RWPE2 (cell line): Measurements from ENCODE around the gene TMCO1.
A peak's percentile ranks its signal among the peaks of the same experiment; 100 is the strongest.
"Not testable (repeated sequence)": the region's sequence is repeated elsewhere in the genome, so short reads cannot be mapped to it uniquely, and the experiment has no call there.

Experiments
- ATAC-seq: fragments of 200-7000 bp; cut with Tn5 transposase; 3 replicates; pipeline ENCODE4 v1.9.1; 2021; ENCODE audit warnings: low read depth
- DNase-seq: peaks from one replicate; pipeline ENCODE4 v3.0.0-alpha.2; 2020; ENCODE audit warnings: low spot score
- H3K27ac ChIP-seq: fragments of 450-650 bp; 2 replicates; pipeline ENCODE4 v1.5.1; 2017; ENCODE audit warnings: mild to moderate bottlenecking; ENCODE audit not compliant: poor library complexity, severe bottlenecking
- H3K27me3 ChIP-seq: fragments of 250-450 bp; sonication (Bioruptor Pico); 2 replicates; pipeline ENCODE4 v1.5.1; 2021; ENCODE audit warnings: mild to moderate bottlenecking, moderate library complexity; ENCODE audit not compliant: insufficient read depth, poor library complexity, severe bottlenecking
- H3K36me3 ChIP-seq: fragments of 250-450 bp; sonication (Bioruptor Pico); 2 replicates; pipeline ENCODE4 v1.5.1; 2020; ENCODE audit warnings: low read depth, mild to moderate bottlenecking, moderate library complexity
- H3K4me1 ChIP-seq: fragments of 250-450 bp; sonication (Bioruptor Pico); 2 replicates; pipeline ENCODE4 v1.5.1; 2021; ENCODE audit warnings: mild to moderate bottlenecking, moderate library complexity; ENCODE audit not compliant: insufficient read depth, poor library complexity, severe bottlenecking
- H3K4me3 ChIP-seq: fragments of 250-450 bp; sonication (Bioruptor Pico); 2 replicates; pipeline ENCODE4 v1.5.1; 2021; ENCODE audit warnings: mild to moderate bottlenecking, moderate library complexity; ENCODE audit not compliant: severe bottlenecking
- H3K9me3 ChIP-seq: fragments of 250-450 bp; sonication (Bioruptor Pico); 2 replicates; pipeline ENCODE4 v1.5.1; 2021; ENCODE audit warnings: mild to moderate bottlenecking, moderate library complexity; ENCODE audit not compliant: severe bottlenecking
- TF ChIP-seq, protein P1 (sequence below): fragments of 450-650 bp; IDR thresholded peaks from one replicate; pipeline ENCODE4 v1.5.1; 2017; ENCODE audit warnings: mild to moderate bottlenecking, moderate library complexity; ENCODE audit not compliant: poor library complexity, severe bottlenecking

TMCO1 gene

DNA sequence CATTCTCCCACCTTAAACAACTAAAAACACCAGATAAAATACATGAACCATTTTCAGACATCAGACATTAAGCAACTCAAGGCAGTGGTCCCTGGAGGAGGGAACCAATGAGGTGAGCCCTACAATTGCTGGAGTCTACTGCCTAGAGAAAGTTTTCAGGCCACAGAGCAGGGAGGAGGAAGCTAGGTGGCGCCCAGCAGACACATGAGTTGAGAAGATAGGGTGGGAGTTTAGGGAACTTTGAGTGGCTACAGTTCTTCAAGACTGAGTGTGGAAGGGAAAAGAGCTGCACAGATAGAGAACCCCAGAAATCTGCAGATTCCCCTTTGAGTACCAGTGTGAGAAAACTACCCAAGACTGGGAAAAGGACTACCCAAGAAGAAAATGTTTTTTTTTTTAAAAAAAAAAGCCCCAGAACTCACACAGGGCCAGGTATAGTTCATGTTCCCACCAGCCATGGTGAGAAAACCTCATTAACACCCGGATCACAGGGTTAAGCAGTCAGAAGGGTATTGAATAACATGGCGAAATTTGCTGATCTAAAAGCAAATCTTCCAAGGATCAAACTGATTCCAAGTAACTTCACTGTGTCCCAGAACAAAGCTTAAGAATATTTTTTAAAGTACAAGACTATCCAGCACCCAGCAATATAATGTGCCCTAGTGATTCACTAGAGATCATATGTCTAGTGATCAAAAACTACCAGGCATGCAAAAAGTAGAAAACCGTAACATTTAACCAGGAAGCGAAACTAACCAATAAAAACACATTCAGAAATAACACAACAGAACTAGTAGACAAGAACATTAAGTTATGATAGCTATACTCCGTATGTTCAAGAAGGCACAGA, 82.3 kb downstream of the TMCO1 start:
- Histone ChIP-seq H3K27ac (no peak overlapping the region), H3K36me3 (peaks cover 56% of the 10 kb centered on the region), H3K27me3 (no peaks in the 10 kb centered on the region), H3K4me3 (no peak overlapping the region), H3K4me1 (no peaks in the 10 kb centered on the region), H3K9me3 (no peaks in the 10 kb centered on the region)
- TF ChIP-seq, protein P1, sequence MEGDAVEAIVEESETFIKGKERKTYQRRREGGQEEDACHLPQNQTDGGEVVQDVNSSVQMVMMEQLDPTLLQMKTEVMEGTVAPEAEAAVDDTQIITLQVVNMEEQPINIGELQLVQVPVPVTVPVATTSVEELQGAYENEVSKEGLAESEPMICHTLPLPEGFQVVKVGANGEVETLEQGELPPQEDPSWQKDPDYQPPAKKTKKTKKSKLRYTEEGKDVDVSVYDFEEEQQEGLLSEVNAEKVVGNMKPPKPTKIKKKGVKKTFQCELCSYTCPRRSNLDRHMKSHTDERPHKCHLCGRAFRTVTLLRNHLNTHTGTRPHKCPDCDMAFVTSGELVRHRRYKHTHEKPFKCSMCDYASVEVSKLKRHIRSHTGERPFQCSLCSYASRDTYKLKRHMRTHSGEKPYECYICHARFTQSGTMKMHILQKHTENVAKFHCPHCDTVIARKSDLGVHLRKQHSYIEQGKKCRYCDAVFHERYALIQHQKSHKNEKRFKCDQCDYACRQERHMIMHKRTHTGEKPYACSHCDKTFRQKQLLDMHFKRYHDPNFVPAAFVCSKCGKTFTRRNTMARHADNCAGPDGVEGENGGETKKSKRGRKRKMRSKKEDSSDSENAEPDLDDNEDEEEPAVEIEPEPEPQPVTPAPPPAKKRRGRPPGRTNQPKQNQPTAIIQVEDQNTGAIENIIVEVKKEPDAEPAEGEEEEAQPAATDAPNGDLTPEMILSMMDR: peak; percentile 6
- ATAC-seq: no peak
- DNase-seq: no peak

DNA sequence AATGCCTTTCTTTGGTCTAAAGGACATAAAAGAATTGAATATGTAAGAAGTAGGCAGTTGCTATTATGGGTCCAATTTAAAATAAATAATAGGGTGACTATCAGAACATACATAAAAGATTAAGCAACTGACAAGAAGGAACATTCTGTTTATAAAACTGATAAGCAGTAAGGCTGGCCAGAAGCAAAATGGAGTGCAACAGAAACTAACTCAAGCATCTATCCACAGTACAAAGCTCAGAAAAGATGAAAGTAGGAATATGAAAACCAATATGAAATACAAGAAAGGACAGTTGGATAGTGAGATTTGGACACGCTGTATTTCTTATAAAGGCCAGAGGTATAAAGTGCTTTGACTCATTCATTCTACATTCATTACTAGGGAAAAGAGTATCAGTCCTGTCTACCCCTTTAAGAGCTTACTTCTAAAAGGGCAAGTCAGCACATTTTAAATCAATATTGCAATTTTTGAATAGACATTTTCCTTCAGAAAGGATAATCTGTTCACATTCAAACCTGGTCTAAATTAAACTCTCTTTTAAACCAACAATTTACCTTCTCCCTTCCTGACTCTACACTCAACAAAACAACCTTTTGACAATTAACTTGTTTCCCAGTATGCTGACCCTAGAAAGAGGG, 84.7 kb downstream of the TMCO1 start:
- no peak overlapping the region for H3K27ac ChIP-seq
- H3K9me3 ChIP-seq: no peaks in the 10 kb centered on the region
- no peaks in the 10 kb centered on the region for H3K27me3 ChIP-seq
- H3K36me3 ChIP-seq: peaks cover 65% of the 10 kb centered on the region
- no peak overlapping the region for H3K4me3 ChIP-seq
- no peak for ATAC-seq
- DNase-seq: no peak
- no peaks in the 10 kb centered on the region for H3K4me1 ChIP-seq
- TF ChIP-seq, protein P1: no peak

DNA sequence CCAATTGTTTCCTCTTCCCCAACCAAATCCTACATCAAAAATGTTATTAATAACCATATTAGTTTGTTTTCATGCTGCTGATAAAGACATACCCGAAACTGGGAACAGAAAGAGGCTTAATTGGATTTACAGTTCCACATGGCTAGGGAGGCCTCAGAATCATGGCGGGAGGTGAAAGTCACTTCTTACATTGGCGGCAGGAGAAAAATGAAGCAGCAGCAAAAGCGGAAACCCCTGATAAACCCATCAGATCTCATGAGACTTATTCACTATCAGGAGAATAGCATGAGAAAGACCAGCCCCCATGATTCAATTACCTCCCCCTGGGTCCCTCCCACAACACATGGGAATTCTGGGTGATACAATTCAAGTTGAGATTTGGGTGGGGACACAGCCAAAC, 87.9 kb downstream of the TMCO1 start:
- H3K36me3 ChIP-seq: peaks cover 74% of the 10 kb centered on the region
- not testable (repeated sequence) for H3K27ac ChIP-seq, H3K9me3 ChIP-seq, H3K4me1 ChIP-seq, H3K4me3 ChIP-seq, H3K27me3 ChIP-seq, DNase-seq, ATAC-seq

DNA sequence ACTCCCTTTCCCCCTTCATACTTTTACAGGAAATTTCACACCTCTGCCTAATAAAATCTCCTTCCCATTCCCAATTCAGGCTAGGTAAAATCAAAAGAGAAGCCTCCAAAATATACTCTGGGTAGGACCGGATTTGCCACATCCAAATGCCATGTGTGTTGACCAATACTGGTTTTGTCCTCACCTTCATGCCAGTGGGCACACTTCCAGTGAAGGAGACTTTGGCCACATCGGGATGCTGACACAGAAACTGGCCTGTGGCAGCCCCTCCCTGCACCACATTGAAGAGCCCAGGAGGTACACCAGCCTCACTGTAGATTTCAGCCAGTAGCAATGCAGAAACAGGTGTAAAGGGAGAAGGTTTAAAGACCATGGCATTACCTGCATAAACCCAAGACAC, 88.4 kb downstream of the TMCO1 start:
- Histone ChIP-seq H3K4me3 (no peak overlapping the region), H3K9me3 (no peaks in the 10 kb centered on the region), H3K27me3 (no peaks in the 10 kb centered on the region), H3K27ac (no peak overlapping the region), H3K4me1 (no peaks in the 10 kb centered on the region), H3K36me3 (peaks cover 78% of the 10 kb centered on the region)
- TF ChIP-seq, protein P1: no peak
- DNase-seq (no peak), ATAC-seq (no peak)

DNA sequence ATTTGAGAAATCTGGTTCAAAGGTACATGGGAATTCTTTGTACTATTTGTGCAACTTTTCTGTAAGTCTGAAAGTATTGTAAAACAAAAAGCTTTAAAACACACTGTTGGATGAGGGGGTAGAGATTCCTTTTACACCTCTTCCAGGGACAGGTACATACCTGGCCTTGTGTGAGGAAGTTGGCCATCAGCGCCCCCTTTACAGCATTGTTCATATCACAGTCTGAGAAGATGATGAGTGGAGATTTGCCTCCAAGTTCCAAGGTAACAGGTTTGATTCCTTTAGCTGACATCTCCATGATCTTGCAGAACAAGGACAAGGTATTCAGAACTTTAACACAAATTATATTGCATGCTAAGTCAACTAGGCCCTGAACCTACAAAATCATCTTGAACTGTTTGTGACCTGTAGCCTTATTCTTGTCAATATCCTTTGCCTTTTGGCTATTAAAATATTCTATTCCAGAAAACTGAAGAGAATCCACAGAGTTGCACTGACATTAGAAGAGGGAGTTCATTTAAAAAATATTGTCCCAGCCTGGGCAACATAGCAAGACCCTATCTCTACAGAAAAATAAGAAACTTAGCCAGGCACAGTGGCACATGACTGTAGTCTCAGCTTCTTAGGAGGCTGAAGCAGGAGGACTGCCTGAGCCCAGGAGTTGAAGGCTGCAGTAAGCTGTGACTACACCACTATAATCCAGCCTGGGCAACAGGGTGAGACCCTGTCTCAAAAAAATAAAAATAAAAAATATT, 89.2 kb downstream of the TMCO1 start:
- H3K27ac ChIP-seq: no peak overlapping the region
- no peaks in the 10 kb centered on the region for H3K4me1 ChIP-seq
- H3K36me3 ChIP-seq: peaks cover 86% of the 10 kb centered on the region
- H3K9me3 ChIP-seq: no peaks in the 10 kb centered on the region
- H3K27me3 ChIP-seq: no peaks in the 10 kb centered on the region
- TF ChIP-seq, protein P1: no peak
- DNase-seq: no peak
- no peak for ATAC-seq
- no peak overlapping the region for H3K4me3 ChIP-seq
